Neural crest cell (in vitro differentiated cells): Measurements from ENCODE around the gene PCSK4. TPM values are rescaled to one million over a fixed set of nuclear protein-coding genes. Genes with fewer than 3 reads are reported as not detected.
A peak's percentile ranks its signal among the peaks of the same experiment; 100 is the strongest.

ENCODE experiments used
- DNase-seq: peaks from one replicate; pipeline ENCODE4 v3.0.0; 2021; ENCODE audit warnings: low read depth, mixed read lengths, low spot score
- H3K27ac Mint-ChIP-seq: one replicate; pipeline ENCODE4 v1.8.0; 2021; ENCODE audit warnings: mild to moderate bottlenecking, mixed read lengths; ENCODE audit not compliant: unreplicated experiment
- H3K27me3 Mint-ChIP-seq: 2 replicates; pipeline ENCODE4 v1.8.0; 2021; ENCODE audit warnings: low read depth, mild to moderate bottlenecking, mixed read lengths
- H3K36me3 Mint-ChIP-seq: 2 replicates; pipeline ENCODE4 v1.8.0; 2021; ENCODE audit warnings: low read depth, mild to moderate bottlenecking, mixed read lengths
- H3K4me1 Mint-ChIP-seq: 2 replicates; pipeline ENCODE4 v1.8.0; 2021; ENCODE audit warnings: mixed read lengths
- H3K4me3 Mint-ChIP-seq: one replicate; pipeline ENCODE4 v1.8.0; 2021; ENCODE audit warnings: mild to moderate bottlenecking, mixed read lengths
- H3K9me3 Mint-ChIP-seq: 2 replicates; pipeline ENCODE4 v1.8.0; 2021; ENCODE audit warnings: mixed read lengths
- total RNA-seq: library from RNA; stranded (reverse); gene quantifications from 2 replicates; pipeline ENCODE4 v1.2.1, GENCODE V29; 2021
- TF ChIP-seq, protein P1 (sequence below): fragments of 200-600 bp; sonication (generic); conservative IDR thresholded peaks from 2 replicates; pipeline ENCODE4 v1.5.0; 2021; ENCODE audit warnings: antibody characterized with exemption, mild to moderate bottlenecking

PCSK4 gene
- total RNA-seq, 1 donor from 2014 or later: 11.7 TPM

DNA sequence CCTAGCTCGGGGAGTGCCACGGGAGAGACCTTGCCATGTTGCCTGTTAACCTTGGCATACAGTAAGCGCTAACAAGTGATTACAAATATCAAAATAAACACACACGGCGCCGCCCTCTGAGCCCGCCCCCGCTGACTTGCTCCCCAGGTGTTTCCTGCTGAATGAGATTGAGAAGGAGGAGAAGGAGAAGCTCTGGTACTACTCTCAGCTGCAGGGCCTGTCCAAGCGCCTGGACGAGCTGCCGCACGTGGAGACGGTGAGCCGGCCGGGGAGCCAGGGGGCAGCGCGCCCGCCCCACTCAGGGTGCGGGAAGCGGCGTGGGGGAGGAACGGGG, 35.2 kb downstream of the PCSK4 start:
- H3K4me3 Mint-ChIP-seq: no peak overlapping the region
- no peaks in the 10 kb centered on the region for H3K9me3 Mint-ChIP-seq
- H3K4me1 Mint-ChIP-seq: peaks cover 20% of the 10 kb centered on the region
- DNase-seq: no peak
- H3K36me3 Mint-ChIP-seq: peaks cover 3% of the 10 kb centered on the region
- TF ChIP-seq, protein P1, sequence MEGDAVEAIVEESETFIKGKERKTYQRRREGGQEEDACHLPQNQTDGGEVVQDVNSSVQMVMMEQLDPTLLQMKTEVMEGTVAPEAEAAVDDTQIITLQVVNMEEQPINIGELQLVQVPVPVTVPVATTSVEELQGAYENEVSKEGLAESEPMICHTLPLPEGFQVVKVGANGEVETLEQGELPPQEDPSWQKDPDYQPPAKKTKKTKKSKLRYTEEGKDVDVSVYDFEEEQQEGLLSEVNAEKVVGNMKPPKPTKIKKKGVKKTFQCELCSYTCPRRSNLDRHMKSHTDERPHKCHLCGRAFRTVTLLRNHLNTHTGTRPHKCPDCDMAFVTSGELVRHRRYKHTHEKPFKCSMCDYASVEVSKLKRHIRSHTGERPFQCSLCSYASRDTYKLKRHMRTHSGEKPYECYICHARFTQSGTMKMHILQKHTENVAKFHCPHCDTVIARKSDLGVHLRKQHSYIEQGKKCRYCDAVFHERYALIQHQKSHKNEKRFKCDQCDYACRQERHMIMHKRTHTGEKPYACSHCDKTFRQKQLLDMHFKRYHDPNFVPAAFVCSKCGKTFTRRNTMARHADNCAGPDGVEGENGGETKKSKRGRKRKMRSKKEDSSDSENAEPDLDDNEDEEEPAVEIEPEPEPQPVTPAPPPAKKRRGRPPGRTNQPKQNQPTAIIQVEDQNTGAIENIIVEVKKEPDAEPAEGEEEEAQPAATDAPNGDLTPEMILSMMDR: no peak
- peaks cover 39% of the 10 kb centered on the region for H3K27me3 Mint-ChIP-seq
- no peak overlapping the region for H3K27ac Mint-ChIP-seq

DNA sequence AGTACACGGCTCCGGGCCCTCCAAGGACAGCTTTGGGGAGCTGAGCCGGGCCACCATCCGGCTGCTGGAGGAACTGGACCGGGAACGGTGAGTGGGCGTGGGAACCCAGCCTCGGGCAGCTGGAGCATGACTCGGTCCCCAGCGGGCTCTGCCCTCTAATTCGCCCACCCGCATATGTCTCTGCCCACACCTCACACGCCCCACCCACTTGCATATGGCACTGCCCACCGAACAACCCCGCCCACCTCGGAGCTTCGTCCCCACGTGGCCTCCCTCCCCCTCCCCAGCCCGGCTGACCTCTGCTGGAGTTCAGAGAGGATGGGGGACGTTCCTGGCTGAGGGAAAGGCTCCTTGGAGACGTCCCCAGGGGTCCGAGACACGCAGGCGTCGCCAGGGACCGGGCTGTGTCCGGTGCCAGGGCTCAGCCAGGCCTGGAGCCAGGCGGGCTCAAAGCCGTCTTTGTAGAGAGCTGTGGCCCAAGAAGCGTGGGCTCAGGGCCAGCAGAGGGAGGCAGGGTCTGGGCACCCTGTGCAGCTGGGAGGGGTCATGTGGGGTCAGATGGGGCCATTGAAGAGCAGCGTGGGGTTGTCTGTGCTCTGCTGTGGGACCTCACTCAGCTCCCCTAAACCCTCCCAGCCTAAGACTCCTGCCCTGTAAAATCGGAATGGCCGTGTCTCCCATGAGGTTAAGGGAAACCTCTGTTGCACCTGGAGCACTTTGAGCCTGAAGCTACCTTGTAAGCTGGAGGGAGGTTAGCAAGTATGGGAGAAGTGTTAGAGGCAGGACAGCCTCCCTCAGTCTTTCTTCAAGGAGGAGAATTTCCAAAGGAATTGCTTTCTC, 36.4 kb downstream of the PCSK4 start:
- Mint-ChIP-seq H3K4me3 (peak overlapping the region; percentile 27), H3K9me3 (no peaks in the 10 kb centered on the region), H3K4me1 (peaks cover 27% of the 10 kb centered on the region), H3K36me3 (peaks cover 3% of the 10 kb centered on the region), H3K27ac (no peak overlapping the region), H3K27me3 (peaks cover 44% of the 10 kb centered on the region)
- TF ChIP-seq, protein P1: no peak
- DNase-seq: no peak

DNA sequence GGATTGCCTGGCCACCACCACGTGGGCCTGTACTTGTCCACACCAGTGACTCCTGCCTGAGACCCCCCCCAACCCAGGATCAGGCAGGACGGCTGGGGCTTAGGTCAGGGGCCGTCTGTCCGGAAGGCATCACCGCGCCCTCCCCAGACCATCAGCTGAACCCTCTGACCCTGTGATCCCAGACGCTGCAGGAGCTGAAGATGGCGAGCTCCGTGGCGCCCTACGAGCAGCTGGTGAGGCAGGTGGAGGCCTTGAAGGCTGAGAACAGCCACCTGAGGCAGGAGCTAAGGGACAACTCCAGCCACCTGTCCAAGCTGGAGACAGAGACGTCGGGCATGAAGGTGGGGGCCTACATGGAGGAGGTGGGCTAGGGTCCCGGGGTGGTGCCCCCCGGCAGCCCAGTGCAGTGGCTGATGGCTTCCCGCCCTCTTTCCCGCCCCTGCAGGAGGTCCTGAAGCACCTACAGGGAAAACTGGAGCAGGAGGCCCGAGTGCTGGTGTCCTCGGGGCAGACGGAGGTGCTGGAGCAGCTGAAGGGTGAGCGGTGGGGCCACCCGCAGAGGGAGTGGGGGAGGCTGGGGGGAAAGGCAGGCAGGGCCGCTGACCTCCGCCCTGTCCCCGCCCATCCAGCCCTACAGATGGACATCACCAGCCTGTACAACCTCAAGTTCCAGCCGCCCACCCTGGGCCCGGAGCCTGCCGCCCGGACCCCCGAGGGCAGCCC, 37.2 kb downstream of the PCSK4 start:
- Mint-ChIP-seq H3K27ac (no peak overlapping the region), H3K4me1 (peaks cover 27% of the 10 kb centered on the region), H3K4me3 (no peak overlapping the region), H3K9me3 (no peaks in the 10 kb centered on the region), H3K27me3 (peaks cover 48% of the 10 kb centered on the region), H3K36me3 (peaks cover 3% of the 10 kb centered on the region)
- TF ChIP-seq, protein P1: no peak
- no peak for DNase-seq

DNA sequence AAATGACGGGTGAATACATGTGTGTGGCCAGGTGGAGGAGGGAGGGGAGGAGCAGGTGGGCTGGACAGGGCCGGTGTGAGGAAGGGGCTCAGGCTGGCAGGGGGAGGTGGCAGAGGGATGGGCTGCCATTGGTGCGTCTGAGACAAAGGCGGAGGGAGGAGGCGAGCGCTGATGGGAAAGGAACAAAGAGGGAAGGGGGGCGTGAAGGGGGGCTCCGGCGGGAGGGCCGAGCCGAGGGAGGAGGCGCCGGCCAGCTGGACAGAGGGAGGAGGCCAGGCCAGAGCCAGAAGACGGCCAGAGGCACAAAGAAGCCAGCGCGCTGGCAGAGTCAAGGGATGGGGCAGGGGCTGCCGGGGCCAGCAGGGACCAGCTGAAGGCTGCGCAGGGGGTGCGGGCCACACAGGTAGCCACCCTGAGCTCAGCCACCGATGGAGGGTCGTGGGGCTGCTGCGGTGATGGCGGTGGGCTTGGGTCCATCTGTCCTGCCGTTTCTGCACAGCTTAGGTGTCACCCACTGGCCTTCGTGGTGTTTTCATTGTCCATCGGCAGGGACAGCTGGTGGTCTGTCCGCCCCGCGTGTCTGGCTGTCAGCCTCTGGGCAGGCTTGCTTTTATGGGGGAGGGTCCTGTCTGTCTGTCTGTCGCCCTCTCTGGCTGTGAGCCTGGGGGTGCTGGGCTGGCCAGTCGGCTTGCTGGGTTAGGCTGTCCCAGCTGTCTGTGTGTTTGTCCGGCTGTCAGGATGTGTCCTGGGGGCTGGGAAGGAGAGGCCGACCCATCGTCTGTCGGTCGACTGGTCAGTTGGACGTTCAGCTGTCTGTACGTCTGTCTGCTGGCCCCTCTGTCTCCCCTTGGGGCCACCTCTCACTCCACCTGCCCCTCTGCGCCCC, 38.0 kb downstream of the PCSK4 start:
- DNase-seq: peak; percentile 60
- H3K9me3 Mint-ChIP-seq: no peaks in the 10 kb centered on the region
- peaks cover 3% of the 10 kb centered on the region for H3K36me3 Mint-ChIP-seq
- TF ChIP-seq, protein P1: no peak
- peak overlapping the region; percentile 89 for H3K4me3 Mint-ChIP-seq
- H3K4me1 Mint-ChIP-seq: peaks cover 32% of the 10 kb centered on the region
- H3K27me3 Mint-ChIP-seq: peaks cover 53% of the 10 kb centered on the region
- peak overlapping the region; percentile 89 for H3K27ac Mint-ChIP-seq
